Ascending aorta (tissue), 2 donors: ENCODE measurements around the gene MAB21L4. TPM values are rescaled to one million over a fixed set of nuclear protein-coding genes. Genes with fewer than 3 reads are reported as not detected.

ENCODE experiments used
- DNase-seq, 2 donors: peaks; one replicate each; pipeline ENCODE4 v3.0.0-alpha.2; 2019; ENCODE audit warnings: low spot score in 2 of 2
- H3K27ac ChIP-seq, 2 donors: fragments of 200-600 bp; sonication (generic); one replicate each; pipeline ENCODE4 v1.5.1; 2016 to 2017; ENCODE audit warnings: mild to moderate bottlenecking in 1 of 2
- H3K27me3 ChIP-seq: fragments of 200-600 bp; sonication (generic); one replicate; pipeline ENCODE4 v1.5.1; 2017
- H3K36me3 ChIP-seq, 2 donors: fragments of 200-600 bp; sonication (generic); one replicate each; pipeline ENCODE4 v1.5.1; 2016
- H3K4me1 ChIP-seq, 2 donors: fragments of 200-600 bp; sonication (generic); one replicate each; pipeline ENCODE4 v1.5.1; 2016 to 2017; ENCODE audit warnings: mild to moderate bottlenecking in 1 of 2
- H3K4me3 ChIP-seq, 2 donors: fragments of 200-600 bp; sonication (generic); one replicate each; pipeline ENCODE4 v1.5.1; 2016 to 2017; ENCODE audit warnings: mild to moderate bottlenecking in 1 of 2
- H3K9me3 ChIP-seq, 2 donors: fragments of 200-600 bp; sonication (generic); one replicate each; pipeline ENCODE4 v1.5.1; 2016
- intact Hi-C: fragments of 100-400 bp; cut with DNase I; formaldehyde crosslinking; loops from one replicate; pipeline ENCODE4 v1.15.1; 2023
- total RNA-seq: library from RNA; depleted of rRNA; stranded (reverse); fragments of >200 nt; gene quantifications from one replicate; pipeline ENCODE4 v1.1.0, GENCODE V29; 2016
- TF ChIP-seq, protein P1 (sequence below), 3 experiments: fragments of 200-600 bp in 2 of 3; fragments of 450-650 bp in 1 of 3; sonication (generic) in 2 of 3; IDR thresholded peaks; one replicate each; pipeline ENCODE4 v1.5.1; 2016 to 2019; ENCODE audit warnings: antibody characterized with exemption in 3 of 3, mild to moderate bottlenecking in 1 of 3, moderate library complexity in 1 of 3

MAB21L4 gene
- total RNA-seq, 1 donor from 2014 or later, result not detected

DNA sequence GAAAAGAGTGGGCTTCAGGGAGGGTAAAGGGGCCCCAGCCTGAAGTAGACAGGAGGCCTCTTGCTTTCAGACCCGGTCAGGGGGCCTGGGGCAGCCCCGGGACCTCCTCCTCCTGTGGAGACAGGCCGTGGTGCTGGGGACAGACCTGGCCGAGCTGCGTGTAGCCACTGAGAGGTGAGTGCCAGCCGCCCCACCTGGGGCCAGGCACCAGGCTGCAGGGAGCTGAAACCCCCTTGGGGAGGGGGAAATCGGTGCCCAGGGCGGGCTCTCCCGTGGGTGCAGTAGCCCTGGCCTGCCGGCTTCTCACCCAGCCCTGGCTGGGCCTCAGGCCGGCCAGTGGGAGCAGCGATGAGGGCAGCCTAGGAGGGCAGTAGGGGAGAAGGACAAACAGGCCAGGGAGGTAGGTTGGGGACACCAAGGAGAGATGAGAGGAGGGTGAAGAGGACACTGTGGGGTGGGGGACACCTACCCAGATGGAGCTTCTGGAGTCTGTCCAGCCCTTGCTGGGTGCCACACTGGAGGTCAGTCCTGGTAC lies 34.2 kb upstream of the MAB21L4 start:
- H3K27ac ChIP-seq, result no peak overlapping the region
- no peaks in the 10 kb centered on the region for H3K27me3 ChIP-seq
- H3K9me3 ChIP-seq, result peaks cover 0 to 11% of the 10 kb centered on the region in 2 donors
- intact Hi-C loops, result no loop called here
- TF ChIP-seq, protein P1, sequence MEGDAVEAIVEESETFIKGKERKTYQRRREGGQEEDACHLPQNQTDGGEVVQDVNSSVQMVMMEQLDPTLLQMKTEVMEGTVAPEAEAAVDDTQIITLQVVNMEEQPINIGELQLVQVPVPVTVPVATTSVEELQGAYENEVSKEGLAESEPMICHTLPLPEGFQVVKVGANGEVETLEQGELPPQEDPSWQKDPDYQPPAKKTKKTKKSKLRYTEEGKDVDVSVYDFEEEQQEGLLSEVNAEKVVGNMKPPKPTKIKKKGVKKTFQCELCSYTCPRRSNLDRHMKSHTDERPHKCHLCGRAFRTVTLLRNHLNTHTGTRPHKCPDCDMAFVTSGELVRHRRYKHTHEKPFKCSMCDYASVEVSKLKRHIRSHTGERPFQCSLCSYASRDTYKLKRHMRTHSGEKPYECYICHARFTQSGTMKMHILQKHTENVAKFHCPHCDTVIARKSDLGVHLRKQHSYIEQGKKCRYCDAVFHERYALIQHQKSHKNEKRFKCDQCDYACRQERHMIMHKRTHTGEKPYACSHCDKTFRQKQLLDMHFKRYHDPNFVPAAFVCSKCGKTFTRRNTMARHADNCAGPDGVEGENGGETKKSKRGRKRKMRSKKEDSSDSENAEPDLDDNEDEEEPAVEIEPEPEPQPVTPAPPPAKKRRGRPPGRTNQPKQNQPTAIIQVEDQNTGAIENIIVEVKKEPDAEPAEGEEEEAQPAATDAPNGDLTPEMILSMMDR (IDR thresholded peaks at IDR 0.05), result no peak
- peak in 1 of 2 donors; percentile 59 for DNase-seq
- H3K36me3 ChIP-seq, result no peaks in the 10 kb centered on the region
- H3K4me3 ChIP-seq, result no peak overlapping the region
- H3K4me1 ChIP-seq, result no peaks in the 10 kb centered on the region

DNA sequence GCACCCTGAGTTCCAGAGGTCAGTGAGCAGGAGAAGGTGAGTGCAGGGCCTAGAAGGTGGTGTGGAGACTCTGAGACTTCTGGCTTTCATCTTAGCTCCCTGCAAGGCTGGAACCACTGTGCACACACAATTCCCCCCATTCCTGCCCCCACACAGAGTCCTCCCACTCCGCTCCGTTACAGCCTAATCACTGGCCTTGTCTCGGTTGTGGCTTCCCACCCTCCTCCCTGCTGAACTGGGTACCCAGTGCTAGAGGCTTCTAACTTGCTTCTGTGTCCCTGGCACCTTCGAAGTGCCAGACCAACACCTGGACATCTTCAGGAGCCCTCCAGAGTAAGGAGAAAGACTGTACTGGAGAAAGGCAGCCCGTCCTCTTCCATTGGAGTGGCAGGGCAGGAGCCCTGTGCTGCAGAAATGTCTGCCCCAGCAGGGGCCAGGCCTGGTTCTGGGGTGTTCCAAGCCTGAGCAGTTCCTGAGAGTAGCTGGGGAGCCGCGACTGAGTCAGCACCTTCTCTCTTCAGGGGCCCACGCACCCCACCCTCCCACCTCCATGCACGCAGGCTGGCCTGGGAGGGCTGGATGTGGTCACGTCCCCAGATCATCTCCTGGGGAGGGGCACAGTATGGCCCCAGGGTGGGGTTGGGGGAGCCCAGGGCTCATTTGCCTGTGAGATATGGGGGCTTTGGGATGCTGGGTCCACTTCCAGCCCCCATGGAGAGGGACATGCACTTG lies 33.6 kb upstream of the MAB21L4 start:
- peak in 1 of 2 donors; percentile 57 for DNase-seq
- H3K4me1 ChIP-seq, result no peaks in the 10 kb centered on the region
- H3K9me3 ChIP-seq, result peaks cover 0 to 11% of the 10 kb centered on the region in 2 donors
- no peaks in the 10 kb centered on the region for H3K27me3 ChIP-seq
- intact Hi-C loops, result no loop called here
- H3K36me3 ChIP-seq, result no peaks in the 10 kb centered on the region
- TF ChIP-seq, protein P1 (IDR thresholded peaks at IDR 0.05), result no peak
- H3K27ac ChIP-seq, result no peak overlapping the region
- H3K4me3 ChIP-seq, result no peak overlapping the region

DNA sequence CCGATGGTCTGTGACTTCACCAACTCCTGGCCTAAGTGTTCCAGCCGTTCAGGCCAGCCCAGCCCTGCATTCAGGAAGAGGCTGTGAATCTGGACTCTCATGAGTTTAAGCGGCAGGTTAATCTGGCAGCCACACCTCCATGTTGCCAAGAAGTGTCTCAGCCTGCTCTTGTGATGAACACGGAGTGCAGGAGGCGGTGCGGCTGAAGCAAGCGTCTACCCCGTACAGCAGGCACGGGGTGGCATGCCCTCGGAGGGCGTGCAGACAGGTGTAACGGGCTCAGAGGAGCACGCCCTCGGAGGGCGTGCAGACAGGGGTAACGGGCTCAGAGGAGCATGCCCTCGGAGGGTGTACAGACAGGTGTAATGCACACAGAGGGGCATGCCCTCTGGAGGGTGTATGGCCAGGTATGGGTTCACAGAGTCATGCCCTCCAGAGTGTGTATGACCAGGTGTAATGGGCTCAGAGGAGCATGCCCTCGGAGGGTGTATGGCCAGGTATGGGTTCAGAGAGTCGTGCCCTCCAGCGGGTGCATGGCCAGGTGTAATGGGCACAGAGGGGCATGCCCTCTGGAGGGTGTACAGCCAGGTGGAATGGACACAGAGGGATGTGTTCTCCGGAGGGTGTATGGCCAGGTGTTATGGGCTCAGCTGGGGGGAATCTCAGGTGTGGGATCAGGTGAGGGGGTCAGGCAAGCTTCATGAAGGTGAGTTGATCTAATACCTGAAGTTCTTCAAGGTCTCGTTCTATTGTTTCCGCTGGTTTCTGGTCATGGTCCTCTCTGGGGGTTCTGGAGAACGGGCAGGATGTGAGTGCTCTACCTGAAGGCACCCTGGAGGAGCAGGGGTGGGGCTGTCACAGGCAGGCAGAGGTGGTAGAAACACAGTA lies 32.8 kb upstream of the MAB21L4 start:
- Histone ChIP-seq H3K9me3 (peaks cover 0 to 11% of the 10 kb centered on the region in 2 donors), H3K27ac (no peak overlapping the region), H3K36me3 (no peaks in the 10 kb centered on the region), H3K27me3 (no peaks in the 10 kb centered on the region), H3K4me1 (no peaks in the 10 kb centered on the region), H3K4me3 (no peak overlapping the region)
- intact Hi-C loops, result no loop called here
- no peak for DNase-seq
- TF ChIP-seq, protein P1 (IDR thresholded peaks at IDR 0.05), result no peak

DNA sequence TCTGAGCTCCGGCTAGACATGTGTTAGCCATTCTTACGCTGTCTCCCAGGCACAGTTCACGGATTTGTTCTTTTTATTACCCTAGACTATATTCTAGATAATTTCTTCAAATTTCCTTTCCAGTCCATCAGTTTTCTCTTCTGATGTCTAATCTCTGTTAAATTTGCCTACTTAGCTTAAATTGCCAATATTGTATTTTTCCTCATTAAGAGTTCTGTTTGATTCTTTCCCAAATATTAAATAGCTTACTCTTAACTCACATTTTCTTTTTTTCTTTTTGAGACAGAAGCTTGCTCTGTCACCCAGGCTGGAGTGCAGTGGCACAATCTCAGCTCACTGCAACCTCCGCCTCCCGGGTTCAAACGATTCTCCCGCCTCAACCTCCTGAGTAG lies 31.4 kb upstream of the MAB21L4 start:
- Histone ChIP-seq H3K4me3 (no peak overlapping the region), H3K27me3 (no peaks in the 10 kb centered on the region), H3K27ac (no peak overlapping the region), H3K4me1 (no peaks in the 10 kb centered on the region), H3K9me3 (peaks cover 0 to 11% of the 10 kb centered on the region in 2 donors), H3K36me3 (no peaks in the 10 kb centered on the region)
- TF ChIP-seq, protein P1 (IDR thresholded peaks at IDR 0.05), result no peak
- intact Hi-C loops, result no loop called here
- no peak for DNase-seq

DNA sequence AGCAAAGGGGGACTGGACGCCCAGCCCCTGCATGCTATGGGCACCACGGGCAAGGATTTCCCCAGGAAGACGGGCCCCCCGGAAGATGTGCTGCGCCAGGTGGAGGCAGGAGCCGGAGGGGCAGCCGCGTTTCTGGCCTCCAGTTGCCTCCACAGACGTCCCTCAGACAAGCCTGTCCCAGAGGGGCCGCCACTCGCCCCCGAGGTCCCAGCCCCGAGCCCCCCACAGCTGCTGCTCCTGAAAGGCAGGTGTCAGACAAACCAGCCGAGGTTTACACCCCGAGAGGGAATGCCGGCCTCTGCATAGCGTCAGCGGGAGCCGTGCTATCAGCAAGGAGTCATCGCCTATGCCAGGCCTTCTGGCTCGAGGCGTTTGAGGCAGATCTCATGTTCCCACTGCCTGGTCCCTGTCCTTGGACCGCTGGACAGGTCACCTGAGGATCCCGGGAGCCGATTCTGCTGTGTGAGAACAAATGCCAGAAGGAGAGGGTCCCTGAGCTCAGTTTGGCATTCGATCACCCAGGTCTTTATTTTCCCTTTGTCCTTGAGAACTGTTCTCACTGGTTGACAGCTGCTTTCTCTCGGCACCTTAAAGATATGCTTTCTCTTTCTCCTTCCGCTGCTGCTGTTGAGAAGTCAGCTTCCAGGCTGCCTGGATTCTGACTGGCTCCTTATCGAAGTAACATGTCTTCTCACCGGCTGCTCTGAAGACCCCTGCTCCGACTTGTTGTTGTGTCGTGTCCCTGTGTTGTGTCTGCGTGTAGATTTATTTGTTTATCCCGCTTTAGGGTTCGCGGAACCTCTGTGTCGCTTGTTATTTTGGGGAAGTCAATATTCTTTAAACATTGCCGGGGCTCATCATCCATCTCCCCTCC lies 30.8 kb upstream of the MAB21L4 start:
- no peak overlapping the region for H3K27ac ChIP-seq
- DNase-seq, result peak in 1 of 2 donors; percentile 63
- H3K36me3 ChIP-seq, result no peaks in the 10 kb centered on the region
- peaks cover 0 to 1% of the 10 kb centered on the region in 2 donors for H3K4me1 ChIP-seq
- intact Hi-C loops, result no loop called here
- TF ChIP-seq, protein P1 (IDR thresholded peaks at IDR 0.05), result no peak
- H3K27me3 ChIP-seq, result no peaks in the 10 kb centered on the region
- H3K9me3 ChIP-seq, result peaks cover 0 to 11% of the 10 kb centered on the region in 2 donors
- H3K4me3 ChIP-seq, result peak overlapping the region in 1 of 2 donors; percentile 30
